Measurements from ENCODE around the gene FOSL1. TPM values are rescaled to one million over a fixed set of nuclear protein-coding genes. Genes with fewer than 3 reads are reported as not detected.

The FOSL1 gene
- total and polyA plus RNA-seq, 2 of the 13 experiments (the other 11 are each of a cell fraction or from before 2014, with no cell fraction given), result 4.0 to 4.1 TPM

DNA sequence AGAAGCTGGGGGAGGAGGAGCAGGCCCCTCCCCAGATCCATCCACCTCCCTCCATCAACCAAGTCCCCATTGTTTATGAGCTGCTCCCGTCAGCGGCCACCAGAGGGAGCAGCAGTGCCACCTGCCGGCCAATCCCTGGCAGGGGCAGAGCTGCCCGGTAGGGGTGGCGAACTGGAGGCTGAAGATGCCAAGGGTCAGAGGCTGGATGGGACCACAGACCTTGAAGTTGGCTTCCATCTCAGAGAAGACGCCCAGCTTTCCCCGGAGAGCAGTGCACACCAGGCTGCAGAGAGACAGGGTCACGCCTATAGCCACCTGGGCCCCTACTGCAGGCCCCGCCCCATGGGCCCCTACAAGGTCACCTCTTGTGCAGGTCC lies 15.5 kb downstream of the FOSL1 start (continued):
- TF ChIP-seq, protein P1, sequence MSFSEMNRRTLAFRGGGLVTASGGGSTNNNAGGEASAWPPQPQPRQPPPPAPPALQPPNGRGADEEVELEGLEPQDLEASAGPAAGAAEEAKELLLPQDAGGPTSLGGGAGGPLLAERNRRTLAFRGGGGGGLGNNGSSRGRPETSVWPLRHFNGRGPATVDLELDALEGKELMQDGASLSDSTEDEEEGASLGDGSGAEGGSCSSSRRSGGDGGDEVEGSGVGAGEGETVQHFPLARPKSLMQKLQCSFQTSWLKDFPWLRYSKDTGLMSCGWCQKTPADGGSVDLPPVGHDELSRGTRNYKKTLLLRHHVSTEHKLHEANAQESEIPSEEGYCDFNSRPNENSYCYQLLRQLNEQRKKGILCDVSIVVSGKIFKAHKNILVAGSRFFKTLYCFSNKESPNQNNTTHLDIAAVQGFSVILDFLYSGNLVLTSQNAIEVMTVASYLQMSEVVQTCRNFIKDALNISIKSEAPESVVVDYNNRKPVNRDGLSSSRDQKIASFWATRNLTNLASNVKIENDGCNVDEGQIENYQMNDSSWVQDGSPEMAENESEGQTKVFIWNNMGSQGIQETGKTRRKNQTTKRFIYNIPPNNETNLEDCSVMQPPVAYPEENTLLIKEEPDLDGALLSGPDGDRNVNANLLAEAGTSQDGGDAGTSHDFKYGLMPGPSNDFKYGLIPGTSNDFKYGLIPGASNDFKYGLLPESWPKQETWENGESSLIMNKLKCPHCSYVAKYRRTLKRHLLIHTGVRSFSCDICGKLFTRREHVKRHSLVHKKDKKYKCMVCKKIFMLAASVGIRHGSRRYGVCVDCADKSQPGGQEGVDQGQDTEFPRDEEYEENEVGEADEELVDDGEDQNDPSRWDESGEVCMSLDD (CRISPR knock-in tag; IDR thresholded peaks at IDR 0.05; ENCODE audit: borderline replicate concordance), result no peak
- TF ChIP-seq MAFK (conservative IDR thresholded peaks at IDR 0.05 in 1 of 2, IDR thresholded peaks at IDR 0.05 in 1 of 2; ENCODE audit: low read length in 2 of 2) (no peak), KDM5A (IDR thresholded peaks at IDR 0.05; ENCODE audit: borderline replicate concordance, low read length) (no peak), GATA4 (IDR thresholded peaks at IDR 0.05; ENCODE audit: borderline replicate concordance, low read depth) (no peak), ZNF530 (CRISPR knock-in tag; IDR thresholded peaks at IDR 0.05; ENCODE audit: low read depth) (no peak), ZNF747 (CRISPR knock-in tag; IDR thresholded peaks at IDR 0.05; ENCODE audit: borderline replicate concordance) (no peak), YEATS4 (CRISPR knock-in tag; IDR thresholded peaks at IDR 0.05; ENCODE audit: borderline replicate concordance) (no peak), ISL2 (CRISPR knock-in tag; IDR thresholded peaks at IDR 0.05) (peak; percentile 16; the same call in 1 of the 2 replicates), HOXA3 (CRISPR knock-in tag; IDR thresholded peaks at IDR 0.05) (peak; percentile 57; the same call in 1 of the 2 replicates), LBX2 (CRISPR knock-in tag; IDR thresholded peaks at IDR 0.05; ENCODE audit: borderline replicate concordance) (no peak), ZBTB42 (CRISPR knock-in tag; IDR thresholded peaks at IDR 0.05) (no peak), ZNF251 (CRISPR knock-in tag; IDR thresholded peaks at IDR 0.05) (no peak), TEF (CRISPR knock-in tag; IDR thresholded peaks at IDR 0.05) (no peak), SOX5 (CRISPR knock-in tag; IDR thresholded peaks at IDR 0.05; ENCODE audit: borderline replicate concordance) (0 out of 2 replicates have a peak, but pooled peaks have one; percentile 12), ZNF562 (CRISPR knock-in tag; IDR thresholded peaks at IDR 0.05; ENCODE audit: borderline replicate concordance) (no peak), MEIS1 (CRISPR knock-in tag; IDR thresholded peaks at IDR 0.05; ENCODE audit: borderline replicate concordance) (no peak), BRCA1 (CRISPR knock-in tag; IDR thresholded peaks at IDR 0.05) (no peak)
- TF ChIP-seq, protein P2, sequence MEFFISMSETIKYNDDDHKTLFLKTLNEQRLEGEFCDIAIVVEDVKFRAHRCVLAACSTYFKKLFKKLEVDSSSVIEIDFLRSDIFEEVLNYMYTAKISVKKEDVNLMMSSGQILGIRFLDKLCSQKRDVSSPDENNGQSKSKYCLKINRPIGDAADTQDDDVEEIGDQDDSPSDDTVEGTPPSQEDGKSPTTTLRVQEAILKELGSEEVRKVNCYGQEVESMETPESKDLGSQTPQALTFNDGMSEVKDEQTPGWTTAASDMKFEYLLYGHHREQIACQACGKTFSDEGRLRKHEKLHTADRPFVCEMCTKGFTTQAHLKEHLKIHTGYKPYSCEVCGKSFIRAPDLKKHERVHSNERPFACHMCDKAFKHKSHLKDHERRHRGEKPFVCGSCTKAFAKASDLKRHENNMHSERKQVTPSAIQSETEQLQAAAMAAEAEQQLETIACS (CRISPR knock-in tag; IDR thresholded peaks at IDR 0.05), result no peak
- TF ChIP-seq, protein P3, sequence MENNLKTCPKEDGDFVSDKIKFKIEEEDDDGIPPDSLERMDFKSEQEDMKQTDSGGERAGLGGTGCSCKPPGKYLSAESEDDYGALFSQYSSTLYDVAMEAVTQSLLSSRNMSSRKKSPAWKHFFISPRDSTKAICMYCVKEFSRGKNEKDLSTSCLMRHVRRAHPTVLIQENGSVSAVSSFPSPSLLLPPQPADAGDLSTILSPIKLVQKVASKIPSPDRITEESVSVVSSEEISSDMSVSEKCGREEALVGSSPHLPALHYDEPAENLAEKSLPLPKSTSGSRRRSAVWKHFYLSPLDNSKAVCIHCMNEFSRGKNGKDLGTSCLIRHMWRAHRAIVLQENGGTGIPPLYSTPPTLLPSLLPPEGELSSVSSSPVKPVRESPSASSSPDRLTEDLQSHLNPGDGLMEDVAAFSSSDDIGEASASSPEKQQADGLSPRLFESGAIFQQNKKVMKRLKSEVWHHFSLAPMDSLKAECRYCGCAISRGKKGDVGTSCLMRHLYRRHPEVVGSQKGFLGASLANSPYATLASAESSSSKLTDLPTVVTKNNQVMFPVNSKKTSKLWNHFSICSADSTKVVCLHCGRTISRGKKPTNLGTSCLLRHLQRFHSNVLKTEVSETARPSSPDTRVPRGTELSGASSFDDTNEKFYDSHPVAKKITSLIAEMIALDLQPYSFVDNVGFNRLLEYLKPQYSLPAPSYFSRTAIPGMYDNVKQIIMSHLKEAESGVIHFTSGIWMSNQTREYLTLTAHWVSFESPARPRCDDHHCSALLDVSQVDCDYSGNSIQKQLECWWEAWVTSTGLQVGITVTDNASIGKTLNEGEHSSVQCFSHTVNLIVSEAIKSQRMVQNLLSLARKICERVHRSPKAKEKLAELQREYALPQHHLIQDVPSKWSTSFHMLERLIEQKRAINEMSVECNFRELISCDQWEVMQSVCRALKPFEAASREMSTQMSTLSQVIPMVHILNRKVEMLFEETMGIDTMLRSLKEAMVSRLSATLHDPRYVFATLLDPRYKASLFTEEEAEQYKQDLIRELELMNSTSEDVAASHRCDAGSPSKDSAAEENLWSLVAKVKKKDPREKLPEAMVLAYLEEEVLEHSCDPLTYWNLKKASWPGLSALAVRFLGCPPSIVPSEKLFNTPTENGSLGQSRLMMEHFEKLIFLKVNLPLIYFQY (CRISPR knock-in tag; IDR thresholded peaks at IDR 0.05; ENCODE audit: borderline replicate concordance), result no peak
- TF ChIP-seq, protein P4, sequence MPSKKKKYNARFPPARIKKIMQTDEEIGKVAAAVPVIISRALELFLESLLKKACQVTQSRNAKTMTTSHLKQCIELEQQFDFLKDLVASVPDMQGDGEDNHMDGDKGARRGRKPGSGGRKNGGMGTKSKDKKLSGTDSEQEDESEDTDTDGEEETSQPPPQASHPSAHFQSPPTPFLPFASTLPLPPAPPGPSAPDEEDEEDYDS (CRISPR knock-in tag; IDR thresholded peaks at IDR 0.05), result no peak; the same call in 1 of the 2 replicates
